Measurements from ENCODE around the gene SLCO1A2. TPM values are rescaled to one million over a fixed set of nuclear protein-coding genes. Genes with fewer than 3 reads are reported as not detected.

Gene SLCO1A2
- total RNA-seq, 4 donors from 2014 or later, result 0.22 to 1.0 (median 0.54) TPM; not detected in 1

GRCh38 chr12:21340403-21340802 is 5.7 kb upstream of the SLCO1A2 start:
- TF ChIP-seq POLR2A (IDR thresholded peaks at IDR 0.05) (no peak), CTCF (IDR thresholded peaks at IDR 0.05) (no peak)
- Histone ChIP-seq H3K4me1 (no peaks in the 10 kb centered on the region), H3K27ac (no peak overlapping the region), H3K36me3 (no peaks in the 10 kb centered on the region), H3K9me3 (no peaks in the 10 kb centered on the region), H3K27me3 (no peaks in the 10 kb centered on the region), H3K4me3 (replicated peaks in 1 of 3) (no peak overlapping the region)
- 80 to 88% methylated on average over 6 of the region's 6 CpGs for WGBS, 2 donors
- intact Hi-C loops (cut with DNase I), result no loop called here
- no peak for DNase-seq

DNA sequence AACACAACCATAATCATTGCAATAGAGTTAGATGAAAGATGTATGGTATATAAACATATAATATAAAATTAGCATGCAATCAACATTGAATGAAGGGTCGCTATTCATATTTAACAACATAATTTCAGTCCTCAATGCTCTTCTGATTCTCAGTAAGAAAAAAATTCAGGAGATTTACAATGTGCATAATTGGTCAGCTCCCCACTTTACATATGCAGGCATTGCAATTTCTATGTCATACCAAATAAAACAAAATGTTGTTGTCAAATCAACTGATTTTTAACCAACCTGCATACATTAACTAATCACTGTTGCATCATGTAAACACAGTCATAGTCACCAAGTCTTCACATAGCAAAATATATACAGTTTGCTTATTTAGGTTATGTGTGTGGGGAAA is 5.2 kb upstream of the SLCO1A2 start:
- H3K4me1 ChIP-seq, result no peaks in the 10 kb centered on the region
- H3K4me3 ChIP-seq (replicated peaks in 1 of 3), result no peak overlapping the region
- no peaks in the 10 kb centered on the region for H3K27me3 ChIP-seq
- TF ChIP-seq CTCF (IDR thresholded peaks at IDR 0.05) (no peak), POLR2A (IDR thresholded peaks at IDR 0.05) (no peak)
- no peaks in the 10 kb centered on the region for H3K9me3 ChIP-seq
- no peaks in the 10 kb centered on the region for H3K36me3 ChIP-seq
- no peak overlapping the region for H3K27ac ChIP-seq
- 83 to 86% methylated on average over 1 of the region's 1 CpG for WGBS, 2 donors
- no peak for DNase-seq
- intact Hi-C loops (cut with DNase I), result no loop called here

DNA sequence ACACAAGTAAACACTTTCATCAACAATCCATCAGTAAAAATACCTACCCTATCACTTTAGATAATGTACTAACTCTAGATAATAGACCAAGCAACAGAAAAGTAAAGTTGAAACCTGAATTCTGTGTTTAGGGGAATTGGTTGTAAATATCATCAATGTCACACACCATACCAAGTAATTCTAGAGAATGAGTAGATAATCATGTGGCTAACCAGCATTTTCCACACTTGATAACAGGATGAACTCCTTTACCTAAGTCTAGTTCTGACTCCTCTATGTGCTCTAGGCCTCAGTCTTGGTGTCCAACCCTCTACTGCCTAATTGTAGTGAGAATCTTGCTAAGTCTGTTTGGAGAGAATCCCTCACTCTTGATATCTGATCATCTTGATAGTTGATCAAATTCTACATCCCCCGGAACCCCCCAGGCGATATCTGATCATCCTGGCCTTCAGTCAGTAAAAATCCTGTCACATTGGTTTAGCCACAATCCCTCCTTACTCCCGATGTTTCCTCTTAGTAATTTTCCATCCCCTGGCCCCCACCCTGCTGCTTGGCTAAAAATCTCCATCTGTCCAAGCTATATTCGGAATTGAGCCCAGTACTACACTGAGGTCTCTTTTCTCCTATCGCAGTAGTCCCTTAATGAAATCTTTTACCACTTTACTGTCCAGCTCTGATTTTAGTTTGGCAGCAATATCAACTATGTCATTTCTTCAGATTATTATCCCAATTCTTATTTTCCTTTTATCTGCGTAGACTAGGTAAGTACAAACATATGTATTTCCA is 3.4 kb upstream of the SLCO1A2 start:
- 82 to 89% methylated on average over 6 of the region's 6 CpGs for WGBS, 2 donors
- intact Hi-C loops (cut with DNase I), result no loop called here
- peaks cover 0 to 7% of the 10 kb centered on the region in 2 donors for H3K4me1 ChIP-seq

DNA sequence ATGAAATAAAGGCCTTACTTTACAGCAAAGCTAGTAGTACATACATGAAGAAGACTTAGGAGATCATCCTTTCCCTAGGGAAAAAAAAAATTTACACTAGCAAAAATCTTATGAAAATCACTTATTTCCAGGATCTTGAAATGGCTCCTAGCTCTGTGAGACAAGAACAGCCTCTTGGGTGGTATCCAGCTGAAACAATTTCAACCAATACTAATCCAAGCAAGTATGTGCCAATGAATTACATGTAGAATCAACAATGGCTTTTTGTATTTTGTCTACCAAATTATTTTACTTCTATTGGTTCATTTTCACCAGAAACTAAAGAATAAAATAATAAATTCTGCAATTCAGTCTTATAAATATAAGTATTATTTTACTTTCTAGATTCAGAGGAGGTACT is 2.7 kb upstream of the SLCO1A2 start:
- DNase-seq, result no peak
- no peak overlapping the region for H3K4me3 ChIP-seq (replicated peaks in 1 of 3)
- H3K36me3 ChIP-seq, result no peaks in the 10 kb centered on the region
- intact Hi-C loops (cut with DNase I), result no loop called here
- no peaks in the 10 kb centered on the region for H3K27me3 ChIP-seq
- peaks cover 0 to 7% of the 10 kb centered on the region in 2 donors for H3K4me1 ChIP-seq
- no peak for TF ChIP-seq CTCF (IDR thresholded peaks at IDR 0.05)
- TF ChIP-seq POLR2A (IDR thresholded peaks at IDR 0.05), result no peak
- H3K27ac ChIP-seq, result no peak overlapping the region
- no peaks in the 10 kb centered on the region for H3K9me3 ChIP-seq

More for the DNA sequence above, 3.4 kb upstream of the SLCO1A2 start:
- Histone ChIP-seq H3K9me3 (no peaks in the 10 kb centered on the region), H3K4me3 (replicated peaks in 1 of 3) (no peak overlapping the region), H3K27ac (no peak overlapping the region), H3K36me3 (no peaks in the 10 kb centered on the region), H3K27me3 (no peaks in the 10 kb centered on the region)
- TF ChIP-seq POLR2A (IDR thresholded peaks at IDR 0.05), result no peak
- TF ChIP-seq CTCF (IDR thresholded peaks at IDR 0.05), result no peak
- no peak for DNase-seq

GRCh38 chr12:21336656-21337055 is 1.9 kb upstream of the SLCO1A2 start:
- Histone ChIP-seq H3K27ac (no peak overlapping the region), H3K4me1 (peaks cover 0 to 7% of the 10 kb centered on the region in 2 donors), H3K27me3 (no peaks in the 10 kb centered on the region), H3K4me3 (replicated peaks in 1 of 3) (no peak overlapping the region), H3K36me3 (no peaks in the 10 kb centered on the region), H3K9me3 (no peaks in the 10 kb centered on the region)
- no peak for TF ChIP-seq CTCF (IDR thresholded peaks at IDR 0.05)
- TF ChIP-seq POLR2A (IDR thresholded peaks at IDR 0.05), result no peak
- intact Hi-C loops (cut with DNase I), result no loop called here
- 60 to 66% methylated on average over 5 of the region's 5 CpGs for WGBS, 2 donors
- DNase-seq, result no peak

All from thyroid gland (tissue), 4 donors.